Mesenchymal stem cell (in vitro differentiated cells and primary cell): ENCODE data around the gene SLC16A13.

Experiments
- DNase-seq: peaks from one replicate; pipeline ENCODE4 v3.0.0-alpha.2; 2013
- H2AFZ ChIP-seq: one replicate; pipeline ENCODE4 v1.6.1; 2013; ENCODE audit warnings: low read depth, mild to moderate bottlenecking, control low read depth, inconsistent platforms, low read length, moderate library complexity
- H2AK5ac ChIP-seq: 2 replicates; pipeline ENCODE4 v1.6.1; 2013; ENCODE audit warnings: low read length, moderate library complexity, mild to moderate bottlenecking, inconsistent platforms; ENCODE audit not compliant: severe bottlenecking
- H2BK120ac ChIP-seq: one replicate; pipeline ENCODE4 v1.6.1; 2013; ENCODE audit warnings: low read depth, mild to moderate bottlenecking, inconsistent platforms, low read length, moderate library complexity
- H2BK12ac ChIP-seq, 2 experiments: one replicate each; pipeline ENCODE4 v1.6.1; 2013; ENCODE audit warnings: inconsistent platforms in 2 of 2, low read length in 2 of 2, mild to moderate bottlenecking in 2 of 2, moderate library complexity in 2 of 2, control low read depth in 1 of 2
- H2BK15ac ChIP-seq: one replicate; pipeline ENCODE4 v1.6.1; 2013; ENCODE audit warnings: mild to moderate bottlenecking, low read depth, inconsistent platforms; ENCODE audit not compliant: poor library complexity, severe bottlenecking
- H2BK5ac ChIP-seq: 2 replicates; pipeline ENCODE4 v1.6.1; 2013; ENCODE audit warnings: low read depth, mild to moderate bottlenecking, low read length, control low read depth, inconsistent platforms; ENCODE audit not compliant: poor library complexity, severe bottlenecking
- H3K14ac ChIP-seq, 2 experiments: one replicate each; pipeline ENCODE4 v1.6.1; 2013; ENCODE audit warnings: inconsistent platforms in 2 of 2, low read length in 2 of 2, control low read depth in 1 of 2, mild to moderate bottlenecking in 1 of 2, moderate library complexity in 1 of 2
- H3K18ac ChIP-seq, 2 experiments: one replicate each; pipeline ENCODE4 v1.6.1; 2013; ENCODE audit warnings: inconsistent platforms in 2 of 2, low read length in 2 of 2, control low read depth in 1 of 2, low read depth in 1 of 2, mild to moderate bottlenecking in 1 of 2
- H3K23ac ChIP-seq, 2 experiments: one replicate each; pipeline ENCODE4 v1.6.1; 2013; ENCODE audit warnings: inconsistent platforms in 2 of 2, low read length in 2 of 2, mild to moderate bottlenecking in 2 of 2, moderate library complexity in 2 of 2, control low read depth in 1 of 2
- H3K27ac ChIP-seq: 2 replicates; pipeline ENCODE4 v1.5.1; 2013; ENCODE audit warnings: mild to moderate bottlenecking, moderate library complexity, low read length, control low read depth, inconsistent platforms; ENCODE audit not compliant: poor library complexity, severe bottlenecking
- H3K27me3 ChIP-seq, 2 experiments: 2 replicates each; pipeline versions ENCODE4 v1.6.1 to v1.7.0; 2013; ENCODE audit warnings: low read length in 2 of 2, mild to moderate bottlenecking in 2 of 2, moderate library complexity in 2 of 2, control low read depth in 1 of 2, inconsistent platforms in 1 of 2; ENCODE audit not compliant: control insufficient read depth in 1 of 2, insufficient read depth in 1 of 2
- H3K36me3 ChIP-seq, 2 experiments: 2 replicates each; pipeline versions ENCODE4 v1.6.1 to v1.7.0; 2013; ENCODE audit warnings: low read length in 2 of 2, control low read depth in 1 of 2, inconsistent platforms in 1 of 2, low read depth in 1 of 2, mild to moderate bottlenecking in 1 of 2; ENCODE audit not compliant: insufficient read depth in 2 of 2, control insufficient read depth in 1 of 2
- H3K4ac ChIP-seq, 2 experiments: one replicate each; pipeline ENCODE4 v1.6.1; 2013; ENCODE audit warnings: inconsistent platforms in 2 of 2, low read length in 2 of 2, mild to moderate bottlenecking in 2 of 2, moderate library complexity in 2 of 2, control low read depth in 1 of 2, low read depth in 1 of 2
- H3K4me1 ChIP-seq: 2 replicates; pipeline ENCODE4 v1.6.1; 2013; ENCODE audit warnings: low read depth, low read length, control low read depth; ENCODE audit not compliant: control insufficient read depth, insufficient read depth
- H3K4me2 ChIP-seq: 2 replicates; pipeline ENCODE4 v1.6.1; 2013; ENCODE audit warnings: low read length, mild to moderate bottlenecking, inconsistent platforms; ENCODE audit not compliant: poor library complexity, severe bottlenecking
- H3K4me3 ChIP-seq, 2 experiments: 2 replicates each; pipeline versions ENCODE4 v1.5.1 to v1.7.0; 2013; ENCODE audit warnings: low read length in 2 of 2, mild to moderate bottlenecking in 2 of 2, control low read depth in 1 of 2, low read depth in 1 of 2; ENCODE audit not compliant: insufficient read depth in 1 of 2
- H3K79me1 ChIP-seq: replicated peaks from 2 replicates; pipeline ENCODE4 v1.6.1; 2013; ENCODE audit warnings: mild to moderate bottlenecking, control low read depth, low read length, inconsistent platforms; ENCODE audit not compliant: poor library complexity, severe bottlenecking
- H3K9ac ChIP-seq: 2 replicates; pipeline ENCODE4 v1.7.0; 2013; ENCODE audit warnings: mild to moderate bottlenecking, low read length, moderate library complexity
- H3K9me3 ChIP-seq: 2 replicates; pipeline ENCODE4 v1.7.0; 2013; ENCODE audit warnings: mild to moderate bottlenecking, low read length; ENCODE audit not compliant: control insufficient read depth
- H4K8ac ChIP-seq: one replicate; pipeline ENCODE4 v1.6.1; 2013; ENCODE audit warnings: inconsistent platforms, mild to moderate bottlenecking, low read length, moderate library complexity
- H4K91ac ChIP-seq: one replicate; pipeline ENCODE4 v1.6.1; 2013; ENCODE audit warnings: mild to moderate bottlenecking, low read length, inconsistent platforms
- WGBS: methylation state at CpG from one replicate; pipeline ENCODE4 v1.1.7; 2013; ENCODE audit warnings: mixed read lengths; 5-methylcytosine and 5-hydroxymethylcytosine counted together

Gene SLC16A13

GRCh38 chr17:7070712-7071111 lies 34.9 kb downstream of the SLC16A13 start:
- Histone ChIP-seq H4K8ac (no peak overlapping the region), H3K79me1 (no peaks in the 10 kb centered on the region), H3K4me1 (no peaks in the 10 kb centered on the region), H2BK120ac (no peak overlapping the region), H2BK5ac (no peak overlapping the region), H3K14ac (peak overlapping the region in 1 of 2 experiments; percentile 36), H3K4me2 (no peak overlapping the region), H2BK15ac (no peak overlapping the region), H3K4ac (no peak overlapping the region), H3K27ac (no peak overlapping the region), H2BK12ac (no peak overlapping the region), H3K18ac (no peak overlapping the region), H3K4me3 (peak overlapping the region in 1 of 2 experiments; percentile 7), H3K9me3 (peaks cover 26% of the 10 kb centered on the region), H2AFZ (no peak overlapping the region), H2AK5ac (no peak overlapping the region), H3K9ac (no peak overlapping the region), H3K27me3 (peaks cover 18 to 39% of the 10 kb centered on the region in 2 experiments), H4K91ac (no peak overlapping the region), H3K36me3 (no peaks in the 10 kb centered on the region), H3K23ac (no peak overlapping the region)
- WGBS: 77% methylated on average over 3 of the region's 3 CpGs
- no peak for DNase-seq

- Histone ChIP-seq H3K9ac (no peak overlapping the region), H2BK120ac (no peak overlapping the region), H3K18ac (no peak overlapping the region), H3K27me3 (peaks cover 18 to 30% of the 10 kb centered on the region in 2 experiments), H2AK5ac (no peak overlapping the region), H2BK15ac (no peak overlapping the region), H3K14ac (no peak overlapping the region), H2BK5ac (no peak overlapping the region), H3K4me2 (no peak overlapping the region), H2AFZ (no peak overlapping the region), H4K8ac (no peak overlapping the region), H3K4me1 (no peaks in the 10 kb centered on the region), H4K91ac (no peak overlapping the region), H3K27ac (no peak overlapping the region), H3K23ac (no peak overlapping the region), H3K9me3 (peaks cover 20% of the 10 kb centered on the region), H2BK12ac (no peak overlapping the region), H3K4me3 (no peak overlapping the region), H3K4ac (no peak overlapping the region), H3K79me1 (no peaks in the 10 kb centered on the region), H3K36me3 (no peaks in the 10 kb centered on the region)
- DNase-seq: no peak
- WGBS: 80% methylated on average over 2 of the region's 2 CpGs
These were observed 36.6 kb downstream of the SLC16A13 start for GRCh38 chr17:7072406-7072805.

- no peak overlapping the region for H3K9ac ChIP-seq
- no peak overlapping the region for H3K14ac ChIP-seq
- H2AFZ ChIP-seq: no peak overlapping the region
- H4K91ac ChIP-seq: no peak overlapping the region
- no peak overlapping the region for H3K4me2 ChIP-seq
- H2BK12ac ChIP-seq: no peak overlapping the region
- no peaks in the 10 kb centered on the region for H3K4me1 ChIP-seq
- H2BK15ac ChIP-seq: no peak overlapping the region
- no peak overlapping the region for H3K23ac ChIP-seq
- H3K79me1 ChIP-seq: no peaks in the 10 kb centered on the region
- no peak overlapping the region for H2BK5ac ChIP-seq
- peaks cover 18 to 44% of the 10 kb centered on the region in 2 experiments for H3K27me3 ChIP-seq
- H2BK120ac ChIP-seq: no peak overlapping the region
- no peak overlapping the region for H4K8ac ChIP-seq
- no peak overlapping the region for H3K18ac ChIP-seq
- 86% methylated on average over 14 of the region's 14 CpGs for WGBS
- no peak overlapping the region for H3K4ac ChIP-seq
- H2AK5ac ChIP-seq: no peak overlapping the region
- H3K4me3 ChIP-seq: no peak overlapping the region
- H3K27ac ChIP-seq: no peak overlapping the region
- H3K36me3 ChIP-seq: no peaks in the 10 kb centered on the region
- H3K9me3 ChIP-seq: no peaks in the 10 kb centered on the region
- DNase-seq: no peak
These were observed 39.1 kb downstream of the SLC16A13 start for GRCh38 chr17:7074931-7075330.

GRCh38 chr17:7077911-7078546 lies 42.2 kb downstream of the SLC16A13 start:
- no peak overlapping the region for H3K18ac ChIP-seq
- WGBS: 75% methylated on average over 7 of the region's 7 CpGs
- H2BK5ac ChIP-seq: no peak overlapping the region
- H3K4me1 ChIP-seq: no peaks in the 10 kb centered on the region
- H4K91ac ChIP-seq: no peak overlapping the region
- H3K4me3 ChIP-seq: no peak overlapping the region
- H2AFZ ChIP-seq: no peak overlapping the region
- no peak for DNase-seq
- H3K9me3 ChIP-seq: no peaks in the 10 kb centered on the region
- H3K4me2 ChIP-seq: no peak overlapping the region
- H2AK5ac ChIP-seq: no peak overlapping the region
- no peak overlapping the region for H2BK120ac ChIP-seq
- H3K9ac ChIP-seq: no peak overlapping the region
- H3K27ac ChIP-seq: no peak overlapping the region
- H3K23ac ChIP-seq: no peak overlapping the region
- H3K14ac ChIP-seq: no peak overlapping the region
- no peaks in the 10 kb centered on the region for H3K36me3 ChIP-seq
- H3K27me3 ChIP-seq: peaks cover 4 to 43% of the 10 kb centered on the region in 2 experiments
- H3K79me1 ChIP-seq: no peaks in the 10 kb centered on the region
- H2BK15ac ChIP-seq: no peak overlapping the region
- H2BK12ac ChIP-seq: no peak overlapping the region
- no peak overlapping the region for H4K8ac ChIP-seq
- H3K4ac ChIP-seq: no peak overlapping the region
